Measurements from ENCODE around the gene ZDHHC1. TPM values are rescaled to one million over a fixed set of nuclear protein-coding genes. Genes with fewer than 3 reads are reported as not detected.

Gene ZDHHC1, protein sequence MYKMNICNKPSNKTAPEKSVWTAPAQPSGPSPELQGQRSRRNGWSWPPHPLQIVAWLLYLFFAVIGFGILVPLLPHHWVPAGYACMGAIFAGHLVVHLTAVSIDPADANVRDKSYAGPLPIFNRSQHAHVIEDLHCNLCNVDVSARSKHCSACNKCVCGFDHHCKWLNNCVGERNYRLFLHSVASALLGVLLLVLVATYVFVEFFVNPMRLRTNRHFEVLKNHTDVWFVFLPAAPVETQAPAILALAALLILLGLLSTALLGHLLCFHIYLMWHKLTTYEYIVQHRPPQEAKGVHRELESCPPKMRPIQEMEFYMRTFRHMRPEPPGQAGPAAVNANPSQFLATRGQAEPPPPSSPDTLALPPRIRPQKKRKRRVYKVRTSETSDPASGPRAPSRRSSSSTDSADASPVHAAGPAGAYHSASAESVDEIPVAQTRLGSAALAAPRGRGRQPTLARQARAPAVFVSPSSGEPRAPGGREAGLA
- total RNA-seq (2013), result 10.3 TPM
- 10 to 100 TPM in 1 of 3 donors, 1 to 10 TPM in 2; 3.3 to 14.2 (median 6.0) TPM for polyA plus RNA-seq
- 10.4 and 27.3 TPM in 2 replicates for polyA minus RNA-seq
- total RNA-seq, result 0.67 to 8.4 (median 3.8) reads per million in 11 experiments

DNA sequence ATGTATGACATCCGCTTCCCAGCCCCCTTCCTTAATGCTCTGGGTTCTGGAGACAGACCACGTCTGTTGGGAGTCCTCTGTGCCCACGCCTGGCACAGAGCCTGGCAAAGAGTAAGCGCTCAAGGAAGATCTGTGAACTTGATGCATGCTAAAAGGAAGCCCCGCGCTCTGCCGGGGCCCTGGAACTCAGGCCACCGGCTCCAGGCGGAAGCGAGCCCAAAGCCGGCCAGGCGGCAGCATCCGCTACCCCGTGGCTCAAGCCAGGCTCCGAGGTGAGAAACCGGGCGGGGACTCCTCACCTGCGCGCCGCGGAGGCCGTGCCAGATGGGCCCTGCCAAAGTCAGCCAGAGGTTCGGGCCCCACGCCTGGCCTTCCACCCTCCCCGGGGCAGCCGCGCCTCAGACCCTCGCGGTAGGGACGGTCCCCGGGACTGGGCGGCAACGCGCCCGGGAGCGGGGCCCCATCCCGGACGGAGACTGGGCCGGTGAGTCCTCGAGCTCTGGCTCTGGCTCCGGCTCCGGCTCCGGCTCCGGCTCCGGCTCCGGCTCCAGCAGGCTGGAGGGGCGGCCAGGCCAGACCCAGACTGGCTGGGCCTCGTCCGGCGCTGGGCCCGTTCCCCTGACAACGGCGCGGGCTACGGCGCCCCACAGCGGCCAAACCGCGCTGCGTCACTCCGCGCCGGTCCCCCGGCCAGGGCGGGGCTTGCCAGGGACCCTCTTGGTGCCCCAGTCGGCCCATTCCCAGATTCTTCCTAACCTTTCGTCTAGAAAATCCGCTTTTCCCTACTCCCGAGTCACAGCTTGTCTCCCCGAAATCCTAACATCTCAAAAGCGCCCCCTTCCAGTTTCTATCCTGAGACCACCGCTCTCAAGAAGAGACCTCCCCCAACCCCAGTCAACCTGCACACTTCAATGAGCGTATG, at the start of gene ZDHHC1:
Gene ZDHHC1, minus strand, starts transcription at position 606 of the 922 bp plus-strand sequence. CDS start 8,702 bp downstream, outside the sequence.
- H3K27ac ChIP-seq (ENCODE audit: low read depth in 1 of 2, low read length in 2 of 2), result no peak within 1 kb of the TSS
- Mint-ChIP-seq H3K4me3 (peak within 1 kb of the TSS; percentile 68 to 83), H3K27ac (peak within 1 kb of the TSS in 1 of 7 donors; percentile 50), H3K9me3 (no peaks in the 10 kb centered on the region), H3K4me1 (peaks cover 13% of the 10 kb centered on the region), H3K27me3 (ENCODE audit: low read depth in 3 of 3) (peaks cover 8 to 32% (median 31%) of the 10 kb centered on the region in 3 donors), H3K36me3 (no peaks in the 10 kb centered on the region)
- no peaks in the 10 kb centered on the region for H4K20me1 ChIP-seq (ENCODE audit: insufficient read depth, low read length)
- TF ChIP-seq, protein P1, sequence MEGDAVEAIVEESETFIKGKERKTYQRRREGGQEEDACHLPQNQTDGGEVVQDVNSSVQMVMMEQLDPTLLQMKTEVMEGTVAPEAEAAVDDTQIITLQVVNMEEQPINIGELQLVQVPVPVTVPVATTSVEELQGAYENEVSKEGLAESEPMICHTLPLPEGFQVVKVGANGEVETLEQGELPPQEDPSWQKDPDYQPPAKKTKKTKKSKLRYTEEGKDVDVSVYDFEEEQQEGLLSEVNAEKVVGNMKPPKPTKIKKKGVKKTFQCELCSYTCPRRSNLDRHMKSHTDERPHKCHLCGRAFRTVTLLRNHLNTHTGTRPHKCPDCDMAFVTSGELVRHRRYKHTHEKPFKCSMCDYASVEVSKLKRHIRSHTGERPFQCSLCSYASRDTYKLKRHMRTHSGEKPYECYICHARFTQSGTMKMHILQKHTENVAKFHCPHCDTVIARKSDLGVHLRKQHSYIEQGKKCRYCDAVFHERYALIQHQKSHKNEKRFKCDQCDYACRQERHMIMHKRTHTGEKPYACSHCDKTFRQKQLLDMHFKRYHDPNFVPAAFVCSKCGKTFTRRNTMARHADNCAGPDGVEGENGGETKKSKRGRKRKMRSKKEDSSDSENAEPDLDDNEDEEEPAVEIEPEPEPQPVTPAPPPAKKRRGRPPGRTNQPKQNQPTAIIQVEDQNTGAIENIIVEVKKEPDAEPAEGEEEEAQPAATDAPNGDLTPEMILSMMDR (IDR thresholded peaks at IDR 0.05), result peak; percentile 63
- peak within 1 kb of the TSS; percentile 70 for H3K9ac ChIP-seq (ENCODE audit: insufficient read depth, low read length, poor library complexity, severe bottlenecking)
- peak within 1 kb of the TSS; percentile 40 to 80 (median 70) for H3K4me3 ChIP-seq (replicated peaks in 1 of 3; ENCODE audit: low read depth in 2 of 3, low read length in 3 of 3)
- H3K4me1 ChIP-seq (ENCODE audit: control insufficient read depth in 1 of 2, insufficient read depth in 2 of 2, low read length in 2 of 2), result peaks cover 10 to 13% of the 10 kb centered on the region in 2 donors
- peak within 1 kb of the TSS; percentile 96 for H3K4me2 ChIP-seq (replicated peaks; ENCODE audit: extremely low read depth, low read length, poor library complexity, severe bottlenecking)
- peak; percentile 33 to 60 (median 54) for DNase-seq
- no peaks in the 10 kb centered on the region for H3K9me3 ChIP-seq (replicated peaks in 1 of 2; ENCODE audit: control insufficient read depth in 1 of 2, insufficient read depth in 1 of 2, low read length in 2 of 2)
- 1% methylated on average over 72 of the region's 73 CpGs for WGBS (ENCODE audit: insufficient coverage)
- H2AFZ ChIP-seq (ENCODE audit: insufficient read depth, low read depth, low read length, poor library complexity, severe bottlenecking), result peak within 1 kb of the TSS; percentile 98
- intact Hi-C loops (cut with micrococcal nuclease), result no loop called here
- H3K27me3 ChIP-seq (ENCODE audit: control insufficient read depth in 2 of 2, insufficient read depth in 2 of 2, low read length in 2 of 2), result peaks cover 0 to 11% of the 10 kb centered on the region in 2 donors
- no peaks in the 10 kb centered on the region for H3K79me2 ChIP-seq (ENCODE audit: insufficient read depth, low read length)
- no peaks in the 10 kb centered on the region for H3K36me3 ChIP-seq (replicated peaks in 1 of 2; ENCODE audit: control insufficient read depth in 1 of 2, insufficient read depth in 2 of 2, low read length in 2 of 2)

DNA sequence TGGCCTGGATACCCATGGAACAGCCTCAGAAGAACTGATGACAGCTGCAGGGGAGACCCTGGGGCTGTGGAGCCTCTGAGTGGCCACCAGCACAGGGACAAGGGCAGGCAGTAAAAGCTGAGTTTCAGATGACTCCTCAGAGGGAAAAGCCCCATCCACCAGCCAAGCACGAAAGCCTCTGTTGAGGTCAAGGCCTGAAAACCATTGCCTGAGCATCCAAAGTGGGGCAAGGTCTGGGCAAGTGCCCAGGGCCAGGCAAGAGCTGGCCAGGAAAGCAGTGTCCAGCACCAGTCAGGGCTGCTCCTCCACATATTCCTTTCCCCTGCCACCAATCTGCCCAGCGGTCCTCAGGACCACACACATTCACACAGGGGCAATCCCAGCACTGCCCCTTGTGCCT, 48.3 kb upstream of the ZDHHC1 start:
- no peaks in the 10 kb centered on the region for H3K27me3 Mint-ChIP-seq (ENCODE audit: low read depth in 3 of 3)
- no peaks in the 10 kb centered on the region for H3K27me3 ChIP-seq (ENCODE audit: control insufficient read depth in 2 of 2, insufficient read depth in 2 of 2, low read length in 2 of 2)
- peaks cover 24 to 70% of the 10 kb centered on the region in 2 donors for H3K36me3 Mint-ChIP-seq
- H3K4me2 ChIP-seq (replicated peaks; ENCODE audit: extremely low read depth, low read length, poor library complexity, severe bottlenecking), result no peak overlapping the region
- H3K4me1 ChIP-seq (ENCODE audit: control insufficient read depth in 1 of 2, insufficient read depth in 2 of 2, low read length in 2 of 2), result peaks cover 29 to 56% of the 10 kb centered on the region in 2 donors
- H3K4me1 Mint-ChIP-seq, result peaks cover 73% of the 10 kb centered on the region
- H4K20me1 ChIP-seq (ENCODE audit: insufficient read depth, low read length), result peaks cover 100% of the 10 kb centered on the region
- no peak overlapping the region for H3K9ac ChIP-seq (ENCODE audit: insufficient read depth, low read length, poor library complexity, severe bottlenecking)
- intact Hi-C loops (cut with micrococcal nuclease), result loop anchor here in 1 of 2 donors (2.0 kb wide), 1 partner anchor 36 kb away; no protein-coding TSS in a partner anchor
- WGBS (ENCODE audit: insufficient coverage), result 100% methylated on average over 2 of the region's 2 CpGs
- peak overlapping the region in 2 of 7 donors; percentile 37 to 83 for H3K27ac Mint-ChIP-seq
- no peak overlapping the region for H2AFZ ChIP-seq (ENCODE audit: insufficient read depth, low read depth, low read length, poor library complexity, severe bottlenecking)
- H3K36me3 ChIP-seq (replicated peaks in 1 of 2; ENCODE audit: control insufficient read depth in 1 of 2, insufficient read depth in 2 of 2, low read length in 2 of 2), result peaks cover 31 to 81% of the 10 kb centered on the region in 2 donors
- no peaks in the 10 kb centered on the region for H3K9me3 Mint-ChIP-seq
- H3K4me3 Mint-ChIP-seq, result no peak overlapping the region
- H3K4me3 ChIP-seq (replicated peaks in 1 of 3; ENCODE audit: low read depth in 2 of 3, low read length in 3 of 3), result no peak overlapping the region
- no peaks in the 10 kb centered on the region for H3K9me3 ChIP-seq (replicated peaks in 1 of 2; ENCODE audit: control insufficient read depth in 1 of 2, insufficient read depth in 1 of 2, low read length in 2 of 2)
- peak overlapping the region in 1 of 2 donors; percentile 48 for H3K27ac ChIP-seq (ENCODE audit: low read depth in 1 of 2, low read length in 2 of 2)
- TF ChIP-seq, protein P1 (IDR thresholded peaks at IDR 0.05), result no peak
- DNase-seq, result no peak
- peaks cover 100% of the 10 kb centered on the region for H3K79me2 ChIP-seq (ENCODE audit: insufficient read depth, low read length)
